Right lobe of liver (tissue), 4 donors: ENCODE results near the gene NOL4L.

Experiments used
- POLR2A ChIP-seq: fragments of 450-650 bp; IDR thresholded peaks from one replicate; pipeline ENCODE4 v1.6.1; 2017; ENCODE audit warnings: antibody characterized with exemption, mild to moderate bottlenecking
- TF ChIP-seq, protein P1 (sequence below), 4 donors: fragments of 200-600 bp in 3 of 4; fragments of 450-650 bp in 1 of 4; IDR thresholded peaks; one replicate each; pipeline versions ENCODE4 v1.5.1 to v1.8.0; 2016 to 2022; ENCODE audit warnings: antibody characterized with exemption in 4 of 4, mild to moderate bottlenecking in 2 of 4
- donor health status: DM: no; HTN: no; CAD: no.
- donor health status: DM: no; HTN: no; CAD: no.
- donor health status: DM: no; HTN: yes; CAD: no.

DNA sequence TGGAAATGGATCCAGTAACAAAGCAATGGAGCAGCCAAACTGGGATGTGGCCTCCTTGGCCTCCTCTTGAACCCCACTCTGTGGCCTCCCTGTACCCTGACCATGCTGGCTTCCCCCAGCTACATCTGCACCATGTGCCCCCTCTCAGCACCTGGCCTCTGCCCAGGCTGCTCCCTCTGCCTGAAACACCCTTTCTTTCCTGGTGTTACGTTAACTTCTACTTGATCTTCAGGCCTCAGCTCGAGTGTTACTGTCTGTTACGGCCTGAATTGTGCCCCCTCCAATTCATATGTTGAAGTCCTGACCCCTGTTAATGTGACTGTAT, 30.2 kb downstream of the NOL4L start:
- TF ChIP-seq POLR2A, result no peak
- TF ChIP-seq, protein P1, sequence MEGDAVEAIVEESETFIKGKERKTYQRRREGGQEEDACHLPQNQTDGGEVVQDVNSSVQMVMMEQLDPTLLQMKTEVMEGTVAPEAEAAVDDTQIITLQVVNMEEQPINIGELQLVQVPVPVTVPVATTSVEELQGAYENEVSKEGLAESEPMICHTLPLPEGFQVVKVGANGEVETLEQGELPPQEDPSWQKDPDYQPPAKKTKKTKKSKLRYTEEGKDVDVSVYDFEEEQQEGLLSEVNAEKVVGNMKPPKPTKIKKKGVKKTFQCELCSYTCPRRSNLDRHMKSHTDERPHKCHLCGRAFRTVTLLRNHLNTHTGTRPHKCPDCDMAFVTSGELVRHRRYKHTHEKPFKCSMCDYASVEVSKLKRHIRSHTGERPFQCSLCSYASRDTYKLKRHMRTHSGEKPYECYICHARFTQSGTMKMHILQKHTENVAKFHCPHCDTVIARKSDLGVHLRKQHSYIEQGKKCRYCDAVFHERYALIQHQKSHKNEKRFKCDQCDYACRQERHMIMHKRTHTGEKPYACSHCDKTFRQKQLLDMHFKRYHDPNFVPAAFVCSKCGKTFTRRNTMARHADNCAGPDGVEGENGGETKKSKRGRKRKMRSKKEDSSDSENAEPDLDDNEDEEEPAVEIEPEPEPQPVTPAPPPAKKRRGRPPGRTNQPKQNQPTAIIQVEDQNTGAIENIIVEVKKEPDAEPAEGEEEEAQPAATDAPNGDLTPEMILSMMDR (IDR thresholded peaks at IDR 0.05), result no peak
